GM18520 (cell line): Measurements from ENCODE around the gene IFNAR1.

Experiments used
- ATAC-seq: cut with Tn5 transposase; IDR thresholded peaks from one replicate; pipeline ENCODE4 v1.9.1; 2021; ENCODE audit not compliant: unreplicated experiment

IFNAR1 gene

DNA sequence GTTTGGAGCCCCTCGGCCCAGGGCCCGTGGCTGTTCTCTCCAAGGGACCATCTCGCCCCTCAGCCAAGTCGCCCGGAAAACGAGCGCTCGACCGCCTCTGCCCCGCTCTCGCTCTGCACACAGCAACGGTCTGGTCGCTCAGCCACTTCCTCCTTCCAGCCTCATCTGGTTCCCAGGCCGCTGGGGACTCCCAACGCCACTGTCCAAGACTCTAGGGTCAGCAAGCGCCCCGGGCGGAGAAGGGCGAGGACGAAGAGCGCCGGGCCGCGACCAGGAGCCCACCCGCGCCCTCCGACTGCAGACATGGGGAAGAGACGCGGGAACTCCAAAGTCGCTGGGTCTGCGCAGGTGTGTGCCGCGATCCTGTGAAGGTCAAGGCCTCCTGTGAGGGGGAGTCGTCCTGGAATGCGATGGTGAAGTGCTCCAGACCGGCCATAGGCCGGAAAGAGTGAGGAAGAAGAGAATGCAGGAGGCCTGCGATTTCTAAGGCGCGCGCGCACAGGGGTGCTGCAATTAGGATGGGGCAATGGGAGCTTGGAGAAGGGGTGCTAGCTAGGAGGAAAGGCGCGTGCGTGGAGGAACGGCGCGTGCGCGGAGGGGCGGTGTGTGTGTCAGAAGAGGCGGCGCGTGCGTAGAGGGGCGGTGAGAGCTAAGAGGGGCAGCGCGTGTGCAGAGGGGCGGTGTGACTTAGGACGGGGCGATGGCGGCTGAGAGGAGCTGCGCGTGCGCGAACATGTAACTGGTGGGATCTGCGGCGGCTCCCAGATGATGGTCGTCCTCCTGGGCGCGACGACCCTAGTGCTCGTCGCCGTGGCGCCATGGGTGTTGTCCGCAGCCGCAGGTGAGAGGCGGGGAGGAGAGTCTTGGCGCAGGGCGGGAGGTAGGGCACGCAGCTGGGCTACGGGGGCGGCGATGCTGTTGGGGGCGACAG, at the start of gene IFNAR1:
TSS of gene IFNAR1 (plus strand) at position 680 of the 931 bp plus-strand sequence. CDS start at position 766, 86 bp downstream.
- peak; percentile 70 for ATAC-seq

DNA sequence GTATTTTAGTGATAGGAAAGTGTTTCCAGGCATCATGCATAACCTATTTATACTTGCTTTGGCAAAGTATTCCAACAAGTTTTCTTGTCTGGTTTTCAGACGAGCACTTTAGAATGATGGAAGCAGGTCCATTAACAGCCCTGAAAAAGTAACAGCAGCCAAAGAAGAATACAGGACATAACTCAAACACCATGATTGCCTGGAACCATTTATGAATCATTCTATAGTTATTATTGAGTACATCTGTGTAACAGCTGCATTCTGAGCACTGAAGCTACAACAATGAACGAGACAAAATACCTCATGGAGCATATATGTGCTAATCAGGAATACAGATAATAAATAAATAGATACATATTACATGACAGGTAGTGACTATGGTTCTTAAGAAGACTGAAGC, 46.0 kb upstream of the IFNAR1 start:
- no peak for ATAC-seq

DNA sequence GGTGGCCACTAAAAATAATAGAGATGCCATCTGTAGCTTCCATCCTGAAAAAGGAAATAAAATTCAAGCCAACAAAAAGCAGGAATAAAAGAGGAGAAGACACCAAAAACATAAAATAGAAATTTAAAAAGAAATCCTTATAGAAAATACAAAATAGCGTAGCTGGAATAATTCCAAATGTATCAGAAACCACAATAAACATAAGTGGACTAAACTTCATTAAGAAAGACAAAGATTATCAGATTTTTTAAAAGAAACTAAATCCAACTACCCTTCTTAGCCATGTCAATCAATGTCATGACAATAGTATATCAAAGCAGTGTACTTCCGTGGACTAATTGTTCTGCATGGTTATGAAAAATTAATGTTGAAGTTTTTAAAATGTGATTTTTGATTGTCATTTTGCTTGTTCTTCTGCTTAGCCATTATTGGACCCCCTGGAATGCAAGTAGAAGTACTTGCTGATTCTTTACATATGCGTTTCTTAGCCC, 45.4 kb upstream of the IFNAR1 start:
- ATAC-seq = no peak

DNA sequence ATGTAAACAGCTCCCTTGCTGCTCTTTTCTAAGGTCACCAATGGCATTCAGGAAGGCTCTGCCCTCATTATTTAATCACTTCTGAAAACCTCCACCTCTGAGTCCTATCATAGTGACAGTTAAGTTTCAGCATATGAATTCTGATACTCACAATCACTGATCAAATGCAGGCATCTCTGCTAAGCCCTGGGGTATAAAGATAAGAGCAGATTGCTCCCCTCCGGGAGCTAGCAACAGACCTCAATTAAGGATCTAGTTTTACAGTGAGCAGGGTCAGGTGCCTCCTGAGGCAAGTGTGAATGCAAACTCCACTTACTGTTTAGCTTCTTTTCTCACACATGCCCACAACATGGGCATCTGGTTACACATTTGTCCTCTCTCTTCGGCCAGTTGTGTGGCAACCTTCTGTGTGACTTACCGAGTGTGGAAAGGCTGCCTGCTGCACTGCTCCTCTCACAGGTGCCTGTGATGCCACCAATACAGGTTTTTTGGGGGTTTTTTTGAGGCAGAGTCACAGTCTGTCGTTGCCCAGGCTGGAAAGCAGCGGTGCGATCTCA, 43.6 kb upstream of the IFNAR1 start:
- ATAC-seq = no peak

DNA sequence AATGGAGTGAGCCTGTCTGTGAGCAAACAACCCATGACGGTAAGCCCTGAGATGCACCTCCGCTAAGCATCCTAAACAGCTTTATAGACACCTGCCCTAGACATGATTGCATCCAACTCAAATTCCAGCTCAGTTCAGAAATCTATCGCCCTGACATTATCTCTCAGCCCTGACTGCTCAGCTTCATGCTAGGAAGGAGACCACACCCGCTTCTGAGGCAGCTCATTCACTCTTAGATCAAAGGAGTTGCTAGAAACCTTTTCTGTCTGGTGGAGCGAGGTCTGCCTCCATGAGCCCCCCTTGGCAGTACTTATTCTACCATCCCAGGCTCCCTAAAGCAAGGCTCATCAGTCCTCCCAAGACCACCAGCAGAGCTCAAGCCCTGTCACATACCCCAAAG, 41.6 kb upstream of the IFNAR1 start:
- no peak for ATAC-seq

DNA sequence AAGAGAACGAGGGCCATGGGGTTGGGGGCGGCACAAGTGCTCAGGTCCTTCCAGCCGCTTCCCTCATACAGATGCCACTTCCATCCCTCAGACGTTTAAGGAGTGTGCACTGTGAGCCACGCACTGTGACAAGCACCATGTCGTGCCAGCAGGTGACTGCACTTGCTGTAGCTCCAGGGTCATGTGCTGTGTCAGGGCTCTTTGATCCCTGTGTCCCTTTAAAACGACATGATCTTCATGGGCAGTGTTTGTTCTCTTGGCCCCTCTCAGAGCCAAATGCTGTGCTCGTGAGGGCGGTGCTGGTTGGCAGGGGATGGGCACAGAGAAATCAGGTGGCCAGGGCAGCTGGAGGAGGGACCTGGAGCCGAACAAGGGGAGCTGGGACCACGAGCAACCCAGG, 38.7 kb upstream of the IFNAR1 start:
- ATAC-seq = no peak

DNA sequence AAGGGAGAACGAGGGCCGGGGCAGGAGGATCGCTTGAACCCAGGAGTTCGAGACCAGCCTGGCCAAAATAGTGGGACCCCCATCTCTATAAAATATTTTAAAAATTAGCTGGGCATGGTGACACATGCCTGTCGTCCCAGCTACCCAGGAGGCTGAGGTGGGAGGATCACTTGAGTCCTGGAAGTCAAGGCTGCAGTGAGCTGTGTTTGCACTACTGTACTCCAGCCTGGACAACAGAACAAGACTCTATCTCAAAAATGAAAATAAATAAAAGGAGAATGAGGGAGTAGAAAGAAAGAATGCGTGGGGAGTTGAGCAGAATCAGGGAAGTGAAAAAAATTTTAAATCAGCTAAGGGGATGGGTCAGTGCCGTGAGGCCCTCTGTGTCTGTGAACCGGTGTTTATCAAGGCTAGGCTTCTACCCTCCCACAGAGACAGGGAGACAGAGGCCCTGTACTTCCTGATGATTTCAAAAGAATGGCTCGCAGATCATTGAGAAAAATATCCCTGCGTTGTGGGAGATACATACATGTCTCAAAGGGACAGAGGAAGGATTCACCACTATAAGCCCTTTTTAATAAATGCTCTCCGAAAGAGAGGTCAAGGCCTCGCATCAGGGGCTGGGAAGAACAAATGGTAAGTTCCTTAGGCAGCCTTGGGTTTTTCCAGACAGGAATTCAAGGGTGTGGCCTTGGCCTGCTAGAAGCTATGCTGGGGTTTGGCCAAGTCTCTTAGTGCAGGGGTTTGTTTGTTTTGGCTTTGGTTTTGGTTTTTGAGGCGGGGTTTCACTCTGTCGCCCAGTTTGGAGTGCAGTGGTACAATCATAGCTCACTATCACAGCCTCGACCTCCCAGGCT, 37.9 kb upstream of the IFNAR1 start:
- ATAC-seq = no peak

DNA sequence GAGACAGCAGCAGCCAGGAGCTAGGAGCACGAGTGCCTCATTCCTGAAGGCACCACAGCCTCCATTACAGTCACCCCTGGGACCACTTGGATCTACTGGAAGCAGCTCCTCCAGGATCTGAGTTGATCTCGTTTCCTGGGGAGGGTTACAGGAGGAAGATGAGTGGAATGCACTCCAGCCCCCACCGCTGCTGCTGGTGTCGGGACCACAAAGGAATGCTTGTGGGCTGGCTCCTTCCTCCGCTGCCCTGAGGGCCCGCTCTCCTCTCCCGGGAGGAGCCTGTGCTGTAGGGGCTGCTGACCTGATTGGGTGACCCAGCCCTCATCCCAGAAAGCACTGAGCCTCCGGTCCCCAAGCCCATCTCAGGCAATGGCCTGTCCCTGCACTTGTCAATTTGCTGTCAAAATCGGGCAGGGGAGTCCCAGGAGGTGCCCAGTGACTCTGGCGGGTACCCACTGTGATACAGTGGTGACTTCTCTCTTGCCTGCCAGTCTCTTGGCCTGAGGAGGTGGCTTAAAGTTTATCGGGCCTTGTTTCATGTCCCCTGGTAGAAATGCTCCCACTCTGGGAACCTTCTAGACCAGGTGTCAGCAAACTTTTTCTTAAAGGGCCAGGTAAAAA, 35.5 kb upstream of the IFNAR1 start:
- no peak for ATAC-seq

DNA sequence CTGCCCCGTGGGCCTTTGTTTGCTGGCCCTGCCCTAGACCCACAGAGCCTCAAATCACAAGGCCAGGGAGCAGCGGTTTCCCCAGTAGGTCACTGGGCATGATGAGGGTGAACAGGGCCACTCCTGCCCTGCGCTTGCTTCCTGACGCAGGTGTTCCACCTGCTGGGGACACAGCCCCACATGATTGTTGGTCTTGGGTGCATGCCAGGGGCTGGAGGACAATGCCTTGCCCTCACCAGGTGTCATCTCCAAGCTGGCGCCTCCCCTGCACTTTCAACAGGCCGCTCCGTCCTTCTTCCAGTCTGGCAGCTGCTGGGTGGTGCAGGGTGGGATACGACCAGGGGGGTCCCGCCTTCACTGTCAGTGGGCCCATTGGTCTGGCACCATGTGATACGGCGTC, 34.3 kb upstream of the IFNAR1 start:
- ATAC-seq = no peak

DNA sequence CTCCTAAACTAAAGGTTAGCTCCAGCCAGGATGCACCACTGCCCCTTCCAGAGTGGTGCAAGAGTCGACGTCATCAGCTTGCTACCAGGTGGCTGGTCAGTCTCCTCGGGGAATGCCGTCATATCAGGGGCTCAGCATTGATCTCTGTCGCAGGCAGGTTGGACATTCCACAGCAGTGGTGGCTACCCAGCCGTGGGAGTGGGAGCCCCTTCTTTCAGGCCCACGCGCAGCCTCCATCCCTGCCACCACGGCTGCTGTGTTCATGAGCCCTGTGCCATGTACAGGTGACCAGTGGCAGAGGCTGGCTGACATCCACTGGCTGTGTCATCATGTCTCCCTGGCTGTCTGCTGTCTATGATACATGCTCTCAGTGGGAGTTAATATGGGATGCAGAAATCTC, 33.1 kb upstream of the IFNAR1 start:
- ATAC-seq = no peak

DNA sequence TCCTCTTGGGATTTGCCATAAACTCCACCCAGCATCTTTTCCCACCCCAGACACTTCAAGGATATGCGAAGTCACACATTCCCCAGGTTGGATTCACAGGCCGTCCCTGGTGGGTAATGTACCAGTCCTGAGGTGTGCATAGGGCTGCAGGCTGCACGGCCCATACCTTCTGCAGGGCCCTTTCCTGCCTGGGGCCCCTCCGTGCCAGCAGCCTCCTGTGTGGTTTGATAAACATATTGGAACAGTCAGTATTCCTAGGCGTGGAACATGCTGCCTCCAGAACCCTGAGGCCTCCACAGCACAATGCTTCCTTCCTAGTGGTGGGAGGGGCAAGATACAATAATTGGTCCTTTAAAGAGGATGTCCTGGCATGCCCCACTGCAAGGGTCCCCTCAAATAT, 32.0 kb upstream of the IFNAR1 start:
- no peak for ATAC-seq

DNA sequence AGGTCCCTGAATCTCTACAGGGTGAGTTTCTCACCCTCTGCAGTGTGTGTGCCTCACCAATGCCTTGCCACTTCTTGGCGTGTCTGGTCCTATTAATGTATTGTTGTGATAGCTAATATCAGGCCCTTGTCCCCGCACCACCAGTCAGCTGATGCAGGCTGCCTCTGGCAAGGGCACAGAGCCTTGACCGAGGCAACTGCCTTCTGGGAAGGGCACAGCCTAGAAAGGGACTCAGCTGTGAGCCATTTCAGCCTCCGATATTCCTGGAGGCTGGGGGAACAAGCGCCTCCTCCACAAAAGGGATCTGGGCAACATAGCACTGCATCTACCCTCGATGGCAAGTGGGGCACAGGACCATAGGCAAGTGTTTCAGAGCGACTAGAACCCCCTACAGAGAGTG, 31.6 kb upstream of the IFNAR1 start:
- no peak for ATAC-seq

DNA sequence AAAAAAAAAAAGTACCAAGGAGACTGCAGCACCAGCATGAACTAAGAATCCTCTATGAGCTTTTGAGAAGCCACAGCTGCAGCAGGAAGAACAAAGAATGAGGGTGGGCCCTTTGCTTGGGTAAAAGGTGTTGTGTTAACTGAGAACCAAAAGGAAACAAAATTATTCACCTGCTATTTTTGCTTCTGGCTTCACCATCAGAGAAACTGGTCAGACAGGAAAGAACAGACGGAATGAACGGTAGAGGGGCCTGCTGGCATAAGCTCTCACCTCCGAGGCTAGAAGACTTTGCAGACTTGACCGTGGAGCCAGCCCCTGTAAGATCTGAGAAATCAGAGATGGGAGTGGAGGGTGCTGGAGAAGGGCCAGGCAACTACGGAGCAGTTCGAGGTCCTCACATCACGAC, 31.0 kb upstream of the IFNAR1 start:
- ATAC-seq = no peak

DNA sequence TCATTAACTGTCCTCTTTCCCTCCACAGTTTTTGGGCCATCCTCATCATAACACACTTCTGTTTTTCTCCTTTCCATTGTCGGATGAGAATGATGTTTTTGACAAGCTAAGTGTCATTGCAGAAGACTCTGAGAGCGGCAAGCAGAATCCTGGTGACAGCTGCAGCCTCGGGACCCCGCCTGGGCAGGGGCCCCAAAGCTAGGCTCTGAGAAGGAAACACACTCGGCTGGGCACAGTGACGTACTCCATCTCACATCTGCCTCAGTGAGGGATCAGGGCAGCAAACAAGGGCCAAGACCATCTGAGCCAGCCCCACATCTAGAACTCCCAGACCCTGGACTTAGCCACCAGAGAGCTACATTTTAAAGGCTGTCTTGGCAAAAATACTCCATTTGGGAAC, 28.6 kb upstream of the IFNAR1 start:
- no peak for ATAC-seq

DNA sequence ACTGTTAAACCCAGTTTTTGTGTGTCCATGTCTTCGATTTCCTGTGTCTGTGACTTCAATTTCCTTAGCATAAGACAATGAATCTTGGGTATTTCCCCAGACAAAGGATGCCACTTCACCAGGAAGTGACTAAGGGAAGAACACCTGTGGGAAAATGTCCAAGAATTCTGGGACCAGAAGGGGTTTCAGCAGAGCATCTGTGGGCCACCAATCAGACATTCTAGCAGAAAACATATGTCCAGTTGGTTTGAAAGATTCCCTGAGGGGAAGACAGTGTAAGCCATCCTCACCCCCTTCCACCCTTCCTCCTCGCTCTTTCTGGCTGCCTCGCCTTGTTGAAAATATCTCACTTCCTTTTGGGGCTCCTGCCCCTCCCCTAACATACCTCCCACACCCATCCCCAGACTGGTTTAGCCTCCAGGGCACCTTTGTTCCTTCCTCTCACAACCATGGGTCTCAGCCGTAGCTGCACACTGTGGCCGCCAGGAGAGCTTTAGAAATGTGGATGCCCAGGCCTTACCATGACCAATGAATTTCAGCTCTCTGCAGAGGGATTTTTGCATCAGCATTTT, 25.5 kb upstream of the IFNAR1 start:
- ATAC-seq = no peak

DNA sequence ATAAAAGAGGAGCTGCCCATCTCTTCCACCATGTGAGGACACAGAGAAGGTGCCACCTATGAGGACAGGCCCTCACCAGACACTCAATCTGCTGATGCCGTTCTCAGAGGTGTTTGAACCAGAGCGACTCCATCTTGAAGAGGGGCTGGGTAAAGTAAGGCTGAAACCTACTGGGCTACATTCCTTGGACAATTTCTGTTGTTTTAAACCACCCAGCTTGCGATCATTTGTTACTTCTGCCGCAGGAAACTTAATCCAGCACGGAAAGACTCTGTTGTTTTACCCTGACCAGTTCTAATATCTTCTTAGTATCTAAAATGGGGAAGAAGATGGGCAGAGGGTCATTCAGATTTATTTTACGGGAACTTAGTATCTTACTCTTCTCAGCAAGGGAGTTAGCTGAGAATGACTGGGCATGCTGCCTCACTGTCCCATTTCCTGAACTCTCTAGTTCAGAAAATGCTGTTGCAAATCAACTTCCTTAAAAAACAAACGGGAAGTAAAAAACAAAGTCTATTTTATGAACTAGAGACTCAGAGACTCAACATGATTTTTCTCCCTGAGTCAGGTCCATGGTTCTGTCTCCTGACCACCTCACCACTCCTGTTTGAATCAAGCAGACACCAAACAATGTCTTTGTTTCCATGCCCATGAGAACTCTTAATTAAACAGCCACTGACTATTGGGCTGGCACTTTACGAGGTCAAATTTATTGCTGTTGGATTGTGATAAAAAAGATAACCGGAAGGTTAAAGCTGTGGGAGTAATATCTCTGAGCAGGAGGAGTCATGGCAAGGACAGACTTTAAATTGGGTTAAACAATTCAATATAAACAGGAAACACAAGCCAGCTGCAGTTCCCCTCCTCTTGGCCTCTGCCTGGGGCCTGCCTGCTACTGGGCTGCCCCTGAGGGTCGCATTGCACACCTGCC, 23.8 kb upstream of the IFNAR1 start:
- ATAC-seq = no peak

DNA sequence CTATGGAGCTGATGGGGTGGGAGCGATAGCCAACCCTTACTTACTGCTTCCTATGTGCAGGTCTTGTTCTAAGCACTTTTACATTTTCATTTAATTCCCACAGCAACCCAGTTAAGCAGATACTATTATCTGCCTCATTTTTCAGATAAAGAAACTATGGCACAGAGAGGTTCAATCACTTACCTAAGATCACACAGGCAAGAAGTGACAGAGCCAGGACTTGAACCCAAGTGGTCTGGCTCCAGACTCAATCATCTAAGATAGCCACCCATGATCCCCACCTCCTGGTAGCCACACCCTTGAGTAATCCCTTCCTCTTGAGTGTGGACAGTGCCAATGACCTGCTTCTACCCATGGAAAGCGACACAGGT, 23.2 kb upstream of the IFNAR1 start:
- ATAC-seq = no peak

DNA sequence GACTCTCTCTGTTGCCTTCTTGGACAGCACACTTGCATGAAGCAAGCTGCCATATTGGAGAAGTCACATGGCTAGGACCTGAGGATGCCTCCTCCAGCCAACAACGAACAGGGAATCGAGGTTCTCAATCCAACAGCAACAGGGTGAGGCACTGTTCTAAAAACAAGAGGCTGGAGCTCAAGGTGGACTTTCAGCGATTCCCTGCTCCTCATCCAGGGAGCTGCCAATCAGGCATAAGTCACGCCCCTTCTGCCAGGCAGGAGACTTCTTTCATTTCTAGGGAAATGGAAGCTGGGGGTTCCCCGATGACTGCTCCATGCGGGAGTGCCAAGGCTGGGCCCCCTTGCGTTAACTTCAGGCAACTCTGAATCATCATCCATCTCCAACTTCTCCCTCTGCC, 22.7 kb upstream of the IFNAR1 start:
- no peak for ATAC-seq

DNA sequence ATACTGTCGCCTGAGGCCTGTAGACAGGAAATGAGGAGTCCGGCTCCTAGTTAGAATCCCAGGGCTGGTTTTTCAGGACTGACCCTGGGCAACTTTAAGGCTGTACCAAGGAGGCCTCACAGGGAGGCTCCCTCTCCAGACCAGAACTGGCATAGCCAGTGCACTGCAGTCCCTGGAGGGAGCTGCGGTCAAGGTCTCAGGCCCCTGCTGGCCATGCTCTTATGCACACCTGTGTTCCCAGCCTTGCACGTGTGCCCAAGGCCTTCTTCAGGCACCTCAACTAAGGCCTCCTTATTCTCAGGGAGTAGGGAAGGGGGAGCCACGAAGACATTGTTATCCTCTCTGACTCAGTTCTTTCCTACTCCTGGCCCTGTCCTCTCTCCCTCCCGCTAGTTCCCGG, 22.0 kb upstream of the IFNAR1 start:
- no peak for ATAC-seq

DNA sequence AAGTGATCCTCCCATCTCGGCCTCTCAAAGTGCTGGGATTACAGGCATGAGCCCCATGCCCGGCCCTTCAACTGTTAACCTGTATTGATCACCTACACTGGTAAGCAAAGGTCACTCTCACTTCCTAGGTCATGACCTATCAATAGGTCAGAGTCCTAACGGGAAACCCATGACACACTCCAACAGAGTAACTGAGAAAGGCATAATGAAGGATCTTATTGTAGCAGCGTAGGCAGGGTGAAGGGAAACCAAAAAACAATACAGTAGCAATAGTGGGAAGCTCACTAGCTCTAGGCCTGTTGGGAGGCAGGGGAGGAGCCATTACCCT, 19.5 kb upstream of the IFNAR1 start:
- no peak for ATAC-seq
